Activated CD8-positive, alpha-beta memory T cell treated with anti-CD3 and anti-CD28 coated beads, Interleukin-2, amount 50 U/mL, for 48 hours (primary cell): ENCODE measurements around the gene SYPL1.
"Not testable (repeated sequence)": the region's sequence is repeated elsewhere in the genome, so short reads cannot be mapped to it uniquely, and the experiment has no call there.

ENCODE experiments used
- DNase-seq: peaks from one replicate; pipeline ENCODE4 v3.0.0-alpha.2; 2020

Gene SYPL1

DNA sequence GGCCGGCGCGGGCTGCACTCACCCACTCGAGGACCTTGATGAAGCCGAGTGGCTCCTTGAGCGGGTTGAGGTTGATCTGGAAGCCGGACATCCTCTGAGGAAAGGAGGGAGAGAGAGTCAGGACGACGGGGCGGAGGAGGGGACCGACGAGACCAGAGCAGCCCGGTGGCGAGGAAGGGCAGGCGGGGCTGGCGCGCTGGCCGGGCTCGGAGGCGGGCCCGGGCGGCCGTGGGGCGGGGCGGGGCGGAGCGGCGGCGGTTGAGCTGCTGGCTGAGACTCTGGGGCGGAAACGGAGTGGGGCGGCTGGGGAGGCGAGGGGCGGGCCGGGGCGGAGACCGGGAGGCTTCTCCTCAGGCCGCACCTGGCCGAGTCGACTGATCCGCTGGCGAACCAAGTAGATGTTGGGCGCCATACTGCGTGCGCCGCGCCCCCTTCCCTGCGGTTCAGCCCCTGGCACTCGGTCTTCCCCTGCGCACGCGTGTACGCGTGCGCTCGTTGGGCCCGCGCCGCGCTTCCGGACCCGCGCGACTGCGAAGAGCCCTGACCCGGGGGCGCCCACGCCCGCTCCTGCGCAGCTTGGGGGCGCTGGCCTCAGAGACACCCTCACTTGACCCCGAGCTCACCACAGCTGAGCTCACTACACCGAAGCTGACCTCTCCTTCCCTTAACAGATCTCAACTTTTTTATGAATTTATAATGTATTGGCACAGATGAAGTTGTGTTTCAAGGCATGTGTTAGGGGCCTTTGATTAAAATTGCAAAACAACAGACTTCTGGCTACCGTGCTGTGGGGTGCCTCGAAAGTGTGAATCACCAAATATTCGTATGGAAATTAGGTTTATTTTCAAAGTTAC is at the start of gene SYPL1:
Gene SYPL1, minus strand, starts transcription at position 195 of the 854 bp plus-strand sequence. Its CDS starts 104 bp downstream, at position 91.
- peak; percentile 96 for DNase-seq

DNA sequence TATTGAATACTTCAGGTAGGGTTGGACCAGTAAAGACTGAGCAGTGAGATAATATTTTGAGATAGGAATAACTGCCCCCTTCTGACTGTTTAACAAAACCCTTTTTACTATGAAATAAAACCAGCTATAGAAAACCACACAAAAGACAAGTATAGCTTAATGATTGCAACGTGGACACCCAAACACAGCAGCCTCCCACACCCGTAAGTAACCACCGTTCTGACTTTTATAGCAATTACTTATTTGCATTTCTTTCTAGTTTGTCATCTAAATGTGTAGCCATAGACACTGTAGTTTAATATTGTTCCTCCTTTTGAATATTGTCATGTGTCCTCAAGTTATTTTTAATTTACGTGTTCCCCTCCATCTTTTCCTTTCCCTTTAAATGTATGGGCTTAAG is 42.9 kb upstream of the SYPL1 start:
- no peak for DNase-seq

DNA sequence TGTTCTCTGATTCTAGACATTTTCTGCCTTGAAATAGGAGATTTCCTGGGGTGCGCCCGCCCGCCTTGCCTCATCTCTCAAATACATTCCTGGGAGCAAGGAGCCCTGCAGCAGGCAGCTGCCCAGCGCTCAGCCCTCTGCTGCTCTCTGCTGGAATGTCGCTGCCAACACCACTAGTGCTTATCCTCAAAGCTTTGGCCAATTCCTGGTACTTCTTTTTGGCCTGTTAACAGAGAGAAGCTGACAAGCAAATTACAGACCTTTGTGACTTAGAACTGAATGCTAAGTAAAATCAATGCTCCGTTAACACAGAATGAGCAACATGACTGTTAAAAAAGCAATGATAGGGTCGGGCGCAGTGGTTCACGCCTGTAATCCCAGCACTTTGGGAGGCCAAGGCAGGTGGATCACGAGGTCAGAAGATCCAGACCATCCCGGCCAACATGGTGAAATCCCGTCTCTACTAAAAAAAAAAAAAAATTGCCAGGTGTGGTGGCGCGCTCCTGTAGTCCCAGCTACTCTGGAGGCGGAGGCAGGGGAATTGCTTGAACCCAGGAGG is 41.9 kb upstream of the SYPL1 start:
- peak; percentile 81 for DNase-seq

DNA sequence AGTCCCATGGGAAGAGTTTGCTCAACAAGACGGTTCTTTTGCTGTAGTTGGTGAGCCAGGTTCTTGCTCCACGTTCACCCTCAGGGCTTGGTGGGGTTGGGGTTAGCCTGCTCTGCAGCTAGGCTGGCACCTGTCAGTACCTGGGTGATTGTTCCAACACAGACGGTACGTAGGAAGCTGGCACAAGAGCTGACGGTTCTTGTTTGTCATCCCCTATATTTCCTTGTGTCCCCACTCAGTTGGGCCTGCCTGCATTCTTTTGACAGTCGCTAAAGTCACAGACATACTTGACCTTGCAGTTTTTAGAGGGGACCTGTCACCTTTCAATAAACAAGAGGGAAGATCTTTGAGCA is 40.2 kb upstream of the SYPL1 start:
- DNase-seq = no peak

DNA sequence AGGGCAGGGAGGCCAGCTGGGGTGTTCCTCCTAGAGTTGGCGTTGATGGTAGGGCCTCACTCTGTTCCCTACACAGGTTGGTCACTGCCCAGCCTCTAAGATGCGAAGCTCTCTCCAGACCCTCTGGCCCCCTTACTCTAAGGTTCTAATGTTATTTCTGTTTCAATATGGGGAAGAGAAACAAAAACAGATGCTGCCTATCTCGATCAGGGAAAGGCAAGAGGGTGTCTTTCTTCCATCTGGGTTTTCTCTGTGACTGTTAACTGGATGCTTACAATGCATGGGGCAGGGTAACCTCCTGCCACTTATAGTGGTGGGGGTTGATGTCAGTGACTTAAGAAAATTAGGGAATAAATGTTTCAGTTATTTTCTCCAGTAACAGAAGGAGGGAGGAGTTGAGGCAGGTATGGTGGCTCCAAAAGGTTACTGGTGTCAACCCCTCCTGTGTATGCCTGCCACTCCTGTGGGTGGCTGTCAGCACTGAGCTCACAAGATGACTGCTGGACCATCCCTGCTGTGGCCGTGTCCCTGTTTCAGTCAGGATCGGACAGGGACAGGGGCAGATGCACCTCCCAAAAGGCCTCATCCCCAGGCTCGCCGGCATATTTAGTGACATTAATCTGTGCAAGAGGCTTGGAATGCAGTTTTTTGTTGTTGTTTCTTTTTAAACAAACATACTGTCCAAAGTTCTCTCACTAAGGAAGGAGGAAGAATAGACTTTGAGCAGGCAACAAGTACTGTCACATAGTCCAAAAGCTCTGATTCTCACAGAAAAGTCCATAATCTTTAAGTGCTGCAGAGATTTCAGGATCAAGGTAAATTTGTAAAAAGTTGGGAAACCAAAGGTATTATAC is 39.6 kb upstream of the SYPL1 start:
- no peak for DNase-seq

DNA sequence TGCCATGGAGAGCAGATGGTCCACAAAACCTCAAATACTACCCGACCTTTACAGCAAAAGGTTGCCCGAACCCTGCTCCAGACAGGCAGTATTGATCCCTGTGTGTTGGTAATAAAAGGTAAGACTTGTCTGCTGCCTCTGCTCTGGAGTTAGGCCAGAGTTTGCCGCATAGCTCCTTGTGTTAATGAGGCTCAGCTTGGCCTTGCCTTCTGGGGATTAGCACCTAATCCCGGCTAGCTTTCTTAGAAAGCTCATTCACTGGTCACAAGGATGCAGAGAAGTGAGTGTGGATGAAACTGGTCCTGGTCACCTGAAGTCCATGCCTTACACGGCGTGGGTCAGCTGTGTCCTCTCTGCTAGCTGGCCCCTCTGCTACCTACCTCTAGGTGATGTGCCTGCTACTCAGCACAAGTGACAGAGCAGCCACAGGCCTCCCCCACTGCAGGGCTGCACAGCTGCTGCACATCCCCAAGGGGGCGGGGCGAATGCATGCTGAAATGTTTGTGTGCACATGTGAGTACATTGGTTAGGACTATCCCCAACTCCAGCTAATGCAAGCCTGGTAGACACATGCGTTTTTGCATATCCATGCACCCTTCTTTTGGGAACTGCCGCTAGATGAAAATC is 31.7 kb upstream of the SYPL1 start:
- no peak for DNase-seq

DNA sequence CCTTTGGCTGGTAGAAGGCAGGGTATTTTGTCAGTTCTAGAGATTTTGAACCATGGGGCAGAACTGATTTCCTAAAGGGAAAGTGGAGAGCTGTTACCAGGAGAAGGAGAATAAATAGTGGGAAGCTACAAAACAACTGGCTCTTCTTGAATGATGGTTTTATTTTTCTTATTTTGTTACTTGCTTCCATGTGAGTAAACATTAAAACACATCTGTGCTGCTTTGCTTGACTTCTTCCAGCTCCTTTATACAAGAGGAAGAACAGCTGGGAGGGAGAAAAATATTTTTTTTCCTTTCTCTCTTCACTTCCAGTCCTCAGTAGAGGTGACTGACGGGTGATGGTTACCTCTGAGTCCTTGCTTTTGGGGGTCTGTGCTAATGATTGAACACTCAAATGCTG is 30.0 kb upstream of the SYPL1 start:
- DNase-seq = no peak

DNA sequence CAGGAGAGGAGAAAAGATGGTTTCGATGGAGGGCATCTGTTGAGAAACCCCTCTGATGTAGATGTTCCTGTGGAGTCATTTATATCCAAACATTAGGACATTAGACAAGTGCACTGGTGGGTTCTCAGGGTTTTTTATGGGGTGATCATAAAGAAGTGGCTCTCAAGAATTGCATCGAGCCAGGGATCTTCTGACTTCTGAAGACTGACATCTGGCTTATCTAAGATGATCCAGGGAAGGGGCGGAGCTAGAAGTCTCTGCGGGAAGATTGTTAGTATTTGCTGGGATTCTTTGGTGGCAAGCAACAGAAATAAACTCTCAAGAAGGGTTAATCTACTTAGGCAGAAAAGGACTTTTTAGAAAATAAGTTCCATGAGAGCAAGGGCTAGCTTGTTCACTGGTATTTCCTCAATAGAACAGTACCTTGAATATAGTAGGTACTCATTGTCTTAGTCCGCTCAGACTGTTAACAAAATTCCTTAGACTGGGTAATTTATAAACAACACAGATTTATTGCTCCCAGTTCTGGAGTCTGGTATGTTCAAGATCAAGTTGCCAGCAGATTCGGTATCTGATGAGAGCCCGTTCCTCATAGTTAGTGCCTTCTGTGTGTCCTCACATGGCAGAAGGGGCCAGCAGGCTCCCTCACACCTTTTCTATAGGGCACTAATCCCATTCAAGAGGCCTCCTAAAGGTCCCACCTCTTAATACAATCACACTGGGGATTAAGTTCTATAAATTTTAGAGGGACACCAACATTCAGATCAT is 28.5 kb upstream of the SYPL1 start:
- no peak for DNase-seq

DNA sequence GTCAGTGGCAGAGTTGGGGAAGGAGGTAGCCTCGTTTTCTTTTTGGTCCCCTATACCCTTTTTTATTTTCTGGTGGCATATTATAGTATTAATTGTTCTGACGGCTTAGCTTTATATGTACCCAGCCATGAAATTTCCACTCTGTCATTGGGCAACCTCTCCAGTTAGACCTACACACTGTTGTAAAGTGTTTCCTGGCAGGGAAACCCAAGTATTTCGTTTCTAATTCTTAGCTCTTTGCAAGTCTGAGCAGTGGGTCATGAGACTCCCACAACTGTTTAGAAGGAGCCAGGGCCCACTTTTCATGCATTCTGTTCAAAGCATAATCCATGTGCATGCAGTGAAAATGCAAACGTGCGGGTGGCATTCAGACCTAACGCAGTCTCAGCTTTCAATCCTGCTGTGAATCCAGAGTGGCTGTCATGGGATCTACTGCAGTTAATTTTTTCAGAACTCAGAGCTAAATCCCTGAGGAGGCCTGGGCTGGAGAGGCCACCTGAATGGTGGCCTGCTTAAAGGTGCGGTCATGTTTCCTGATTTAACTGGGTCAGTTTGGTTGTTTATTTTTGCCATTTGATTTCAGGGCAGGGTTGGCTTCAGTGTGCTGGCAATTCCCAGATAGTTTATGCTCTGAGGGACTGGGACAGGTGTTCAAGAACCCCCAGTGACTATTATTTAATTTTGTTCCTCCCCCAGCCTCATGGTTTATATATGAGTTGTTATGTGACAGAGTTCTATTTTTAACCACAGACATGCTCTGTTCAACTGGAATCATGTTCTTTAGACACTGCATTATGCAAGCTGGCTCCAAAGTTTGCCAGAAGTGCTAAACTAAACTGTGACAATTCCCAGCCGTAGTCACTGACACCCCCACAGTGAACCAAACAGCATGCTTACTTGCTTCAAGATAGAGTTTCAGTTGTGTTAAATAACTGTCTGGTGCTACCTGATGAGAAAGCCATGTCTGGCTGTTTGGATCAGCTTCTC is 27.4 kb upstream of the SYPL1 start:
- DNase-seq = no peak

DNA sequence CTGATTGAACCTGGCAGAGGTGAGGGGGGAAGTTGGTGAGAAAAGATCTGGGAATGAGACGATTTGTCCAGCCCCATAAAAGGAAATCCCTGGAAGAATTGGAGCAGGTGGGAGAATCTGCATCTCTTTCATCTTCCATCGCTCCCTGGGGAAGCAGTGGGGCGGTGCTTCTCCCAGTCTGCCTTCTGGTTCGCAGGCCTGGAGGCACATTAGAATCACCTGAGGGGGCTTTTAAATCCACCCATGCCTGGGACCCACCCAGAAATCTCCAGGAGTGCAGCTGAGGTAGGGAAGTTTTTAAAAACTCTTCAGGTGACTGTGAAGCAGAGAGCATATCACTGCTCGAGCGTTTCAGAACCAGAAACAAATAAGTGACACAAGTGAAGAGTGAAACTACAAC is 26.7 kb upstream of the SYPL1 start:
- DNase-seq = no peak

DNA sequence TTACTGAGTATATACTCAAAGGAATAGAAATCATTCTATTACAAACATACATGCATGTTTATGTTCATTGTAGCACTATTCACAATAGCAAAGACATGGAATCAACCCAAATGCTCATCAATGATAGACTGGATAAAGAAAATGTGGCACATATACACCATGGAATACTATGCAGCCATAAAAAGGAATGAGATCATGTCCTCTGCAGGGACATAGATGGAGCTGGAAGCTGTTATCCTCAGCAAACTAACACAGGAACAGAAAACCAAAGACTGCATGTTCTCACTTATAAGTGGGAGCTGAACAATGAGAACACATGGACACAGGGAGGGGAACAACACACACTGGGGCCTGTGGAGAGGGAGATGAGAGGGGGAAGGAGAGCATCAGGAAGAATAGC is 26.1 kb upstream of the SYPL1 start:
- DNase-seq = not testable (repeated sequence)

DNA sequence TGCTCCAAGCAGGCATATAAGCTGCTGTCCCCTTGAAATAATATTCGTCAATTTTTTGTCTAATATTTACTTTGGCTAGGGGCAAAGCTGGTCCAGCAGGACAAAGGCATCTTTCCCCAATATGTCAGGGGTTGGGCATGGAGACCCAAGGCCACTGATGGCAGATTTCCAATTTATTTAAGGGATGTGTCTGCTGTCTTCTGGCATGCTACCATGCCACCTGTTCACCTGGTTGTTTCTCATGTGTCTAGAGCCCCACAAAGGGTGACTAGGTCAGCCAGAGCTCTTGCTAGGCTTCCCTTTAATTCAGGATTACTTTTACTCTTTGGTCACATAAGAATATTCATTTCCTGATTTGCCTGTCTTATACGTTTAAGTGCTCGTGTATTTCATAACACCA is 22.1 kb upstream of the SYPL1 start:
- DNase-seq = no peak

DNA sequence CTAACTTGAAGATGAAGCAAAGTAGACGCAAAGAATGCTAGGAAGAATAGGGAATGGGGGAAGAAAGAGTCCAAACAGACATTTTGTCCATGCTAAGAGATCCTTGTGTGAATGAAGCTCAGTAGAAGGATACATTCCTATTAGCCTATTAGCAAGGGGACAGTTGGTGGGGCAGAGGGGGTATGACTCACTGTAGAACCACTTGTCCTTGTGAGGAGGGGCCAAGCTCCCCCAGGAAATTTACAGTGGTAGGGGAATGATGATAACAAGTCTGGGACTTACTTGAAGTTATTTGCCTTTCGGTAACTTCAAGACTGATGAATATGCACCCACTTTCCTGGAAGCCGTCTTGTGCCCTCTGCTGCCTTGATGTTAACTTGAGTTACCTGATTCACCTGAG is 17.2 kb upstream of the SYPL1 start:
- DNase-seq = no peak

DNA sequence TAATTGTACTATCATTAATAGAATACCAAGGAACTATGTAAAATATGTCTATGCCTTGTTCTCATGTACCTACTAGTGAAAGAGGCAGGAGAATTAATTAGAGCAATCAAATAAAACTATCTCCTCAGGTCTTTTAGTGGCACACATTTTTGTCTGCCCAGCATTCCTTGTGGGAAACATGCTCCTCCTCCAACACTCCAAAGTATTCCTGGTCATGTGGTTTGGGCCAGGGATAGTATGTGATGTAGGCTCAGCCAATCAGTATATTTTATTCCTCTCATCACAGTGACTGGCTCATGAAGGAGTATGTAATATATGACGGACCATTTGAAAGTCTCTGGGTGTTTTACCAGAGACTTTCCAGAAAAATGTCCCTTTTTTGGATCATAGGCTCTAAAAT is 16.7 kb upstream of the SYPL1 start:
- DNase-seq = no peak

DNA sequence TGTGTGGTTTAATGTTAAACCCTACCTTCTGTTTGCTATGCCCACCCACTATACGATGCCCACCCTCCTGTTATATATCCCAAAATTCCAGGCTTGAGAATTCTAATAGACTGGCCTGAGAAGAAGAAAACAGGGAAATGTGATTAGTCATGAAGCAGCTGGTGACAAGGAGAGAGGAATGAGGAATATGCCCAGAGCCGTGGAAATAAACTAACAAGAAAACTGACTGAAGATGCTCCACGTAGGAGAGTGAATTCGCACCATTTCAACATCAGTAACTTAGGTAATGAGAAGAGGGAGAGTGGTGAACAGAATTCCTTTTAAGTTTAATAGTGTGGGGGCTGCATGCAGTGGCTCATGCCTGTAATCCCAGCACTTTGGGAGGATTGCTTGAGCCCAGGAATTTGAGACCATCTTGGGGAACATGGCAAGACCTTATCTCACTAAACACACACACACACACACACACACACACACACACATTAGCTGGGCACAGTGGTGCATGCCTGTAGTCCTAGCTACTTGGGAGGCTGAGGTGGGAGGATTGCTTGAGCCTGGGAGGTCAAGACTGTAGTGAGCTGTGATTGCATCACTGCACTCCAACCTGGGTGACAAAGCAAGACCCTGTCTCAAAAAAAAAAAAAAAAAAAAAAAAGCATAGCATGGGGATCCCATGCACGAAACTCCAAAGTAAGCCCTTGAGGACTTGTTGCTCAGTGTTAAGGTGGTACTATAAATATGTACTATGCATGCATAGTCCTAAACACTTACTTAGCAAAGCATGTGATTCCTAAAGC is 16.1 kb upstream of the SYPL1 start:
- DNase-seq = no peak

DNA sequence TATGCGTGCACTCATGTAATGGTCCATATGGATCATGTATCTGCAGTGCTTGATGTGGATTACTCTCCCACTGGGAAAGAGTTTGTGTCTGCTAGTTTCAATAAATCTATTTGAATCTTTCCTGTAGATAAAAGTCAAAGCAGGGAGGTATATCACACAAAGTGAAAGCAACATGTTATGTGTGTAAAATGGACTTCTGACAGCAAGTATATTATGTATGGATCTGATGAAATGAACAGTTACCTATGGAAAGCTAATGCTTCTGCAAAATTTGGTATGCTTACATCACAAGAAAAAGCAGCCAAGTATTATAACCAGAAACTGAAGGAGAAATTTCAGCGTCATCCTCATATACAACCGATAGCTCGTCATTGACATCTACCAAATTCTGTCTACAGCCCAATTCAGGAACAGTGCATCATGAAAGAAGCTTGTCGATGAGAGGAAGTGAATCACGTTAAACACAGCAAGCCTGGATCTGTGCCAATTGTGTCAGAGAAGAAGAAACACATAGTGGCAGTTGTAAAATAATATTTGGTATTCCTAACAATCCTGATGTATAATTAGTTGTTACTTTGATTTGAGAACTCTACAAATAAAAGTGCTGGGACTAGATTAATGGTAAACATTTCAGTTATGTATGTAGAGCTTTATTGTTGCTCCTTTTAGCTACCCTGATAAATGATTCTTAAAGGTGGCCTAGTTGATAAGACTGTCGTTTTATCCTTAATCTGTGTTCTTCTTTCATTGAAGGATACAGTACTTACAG is 14.2 kb upstream of the SYPL1 start:
- no peak for DNase-seq

DNA sequence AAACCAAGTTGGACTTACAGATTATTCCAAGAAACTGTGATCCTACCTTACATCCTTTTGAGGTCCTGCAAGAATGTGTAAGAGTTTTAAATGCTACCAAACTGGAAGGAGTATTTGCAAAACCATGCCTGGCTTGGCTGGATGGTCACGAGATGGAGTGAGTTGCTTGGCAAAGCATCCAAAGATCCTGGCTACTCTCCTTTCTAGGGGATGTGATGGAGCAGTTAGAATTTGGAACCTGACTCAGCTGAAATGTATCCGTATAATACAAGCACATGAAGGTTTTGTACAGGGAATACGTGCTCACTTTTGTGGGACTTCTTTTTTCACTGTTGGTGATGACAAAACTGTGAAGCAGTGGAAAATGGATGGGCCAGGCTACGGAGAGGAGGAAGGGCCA is 13.3 kb upstream of the SYPL1 start:
- no peak for DNase-seq

DNA sequence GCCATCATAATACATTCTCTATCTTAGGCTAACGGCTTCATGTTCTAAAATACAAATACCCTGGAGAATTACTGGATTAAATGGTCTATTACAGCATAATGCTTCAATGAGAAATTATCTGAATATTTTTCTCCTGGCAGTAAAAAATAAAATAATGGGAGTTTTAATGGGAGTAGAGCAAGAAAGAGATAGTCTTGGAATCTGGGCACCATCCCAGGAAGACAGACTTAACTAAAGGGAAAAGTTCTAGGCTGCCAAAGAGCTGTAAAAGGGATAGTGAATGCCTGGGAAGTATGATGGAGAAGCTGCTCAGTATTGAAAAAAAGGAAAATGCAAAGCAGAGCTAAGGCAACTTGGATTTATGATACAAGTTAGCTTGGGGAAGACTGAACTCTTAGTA is 12.1 kb upstream of the SYPL1 start:
- DNase-seq = no peak

DNA sequence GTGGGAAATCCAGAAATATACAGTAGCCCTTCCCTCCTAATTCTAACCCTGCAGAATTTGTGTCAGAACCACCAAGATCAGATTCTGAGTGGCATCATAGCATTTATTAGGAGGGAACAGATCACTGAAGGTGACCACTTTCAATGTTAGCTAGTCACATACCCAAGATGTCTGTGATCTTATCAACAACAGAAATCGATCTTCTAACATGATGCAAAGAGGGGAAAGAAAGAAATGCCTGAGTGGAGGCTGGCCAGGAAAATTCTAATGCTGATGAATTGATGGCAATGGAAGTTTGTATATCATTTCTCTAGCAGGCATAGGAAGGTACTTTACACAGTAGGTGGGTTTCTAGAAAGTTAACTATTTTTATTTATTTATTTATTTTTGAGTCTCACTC is 10.6 kb upstream of the SYPL1 start:
- DNase-seq = no peak
